CD4-positive, alpha-beta T cell (primary cell): ENCODE data around the gene SOX8. TPM values are rescaled to one million over a fixed set of nuclear protein-coding genes. Genes with fewer than 3 reads are reported as not detected.

ENCODE experiments used
- ATAC-seq: fragments of 200-7000 bp; cut with Tn5 transposase; one replicate; pipeline ENCODE4 v1.10.0; 2022; ENCODE audit warnings: mild to moderate bottlenecking; ENCODE audit not compliant: poor library complexity
- CTCF ChIA-PET: fragments of 350-600 bp; sonication (Branson Sonifier 250); formaldehyde crosslinking; loops from one replicate; lab custom pipeline; 2021; ENCODE audit warnings: antibody characterized with exemption, inconsistent platforms; lab: Charles Lee
- POLR2A ChIA-PET: fragments of 350-600 bp; sonication (Branson Sonifier 250); formaldehyde crosslinking; loops from one replicate; lab custom pipeline; 2021; ENCODE audit warnings: antibody characterized with exemption, inconsistent platforms; lab: Charles Lee
- DNase-seq, 14 experiments: peaks; one replicate each; pipeline ENCODE4 v3.0.0-alpha.2; 2013 to 2020; ENCODE audit warnings: mixed read lengths in 2 of 14
- H3K27ac ChIP-seq, 2 donors: one replicate each; pipeline versions ENCODE4 v1.5.1 to v1.7.0; 2013; ENCODE audit warnings: low read length in 2 of 2, low read depth in 1 of 2, mild to moderate bottlenecking in 1 of 2
- H3K27me3 ChIP-seq, 2 experiments: 1 replicate in 1 of 2; 2 replicates in 1 of 2; pipeline versions ENCODE4 v1.6.1 to v1.7.0; 2013; ENCODE audit warnings: low read length in 2 of 2, control low read depth in 1 of 2, mild to moderate bottlenecking in 1 of 2, moderate library complexity in 1 of 2; ENCODE audit not compliant: insufficient read depth in 2 of 2, control insufficient read depth in 1 of 2
- H3K36me3 ChIP-seq: one replicate; pipeline ENCODE4 v1.6.1; 2013; ENCODE audit warnings: low read length, control low read depth; ENCODE audit not compliant: insufficient read depth
- H3K4me1 ChIP-seq: one replicate; pipeline ENCODE4 v1.6.1; 2013; ENCODE audit warnings: low read length, control low read depth; ENCODE audit not compliant: insufficient read depth
- H3K4me3 ChIP-seq: one replicate; pipeline ENCODE4 v1.5.1; 2013; ENCODE audit warnings: mild to moderate bottlenecking, low read length, moderate library complexity
- H3K9me3 ChIP-seq, 2 experiments: 1 replicate in 1 of 2; 2 replicates in 1 of 2; pipeline versions ENCODE4 v1.6.1 to v1.7.0; 2013; ENCODE audit warnings: low read length in 2 of 2, mild to moderate bottlenecking in 2 of 2, control low read depth in 1 of 2, moderate library complexity in 1 of 2; ENCODE audit not compliant: control insufficient read depth in 1 of 2, insufficient read depth in 1 of 2
- H3K27ac Mint-ChIP-seq: one replicate; pipeline ENCODE4 v1.8.0; 2020; ENCODE audit warnings: mixed read lengths
- H3K27me3 Mint-ChIP-seq: one replicate; pipeline ENCODE4 v1.8.0; 2021; ENCODE audit warnings: mixed read lengths
- H3K36me3 Mint-ChIP-seq: one replicate; pipeline ENCODE4 v1.8.0; 2021; ENCODE audit warnings: low read depth, mixed read lengths
- H3K4me1 Mint-ChIP-seq: one replicate; pipeline ENCODE4 v1.8.0; 2021; ENCODE audit warnings: low read depth, mixed read lengths
- H3K4me3 Mint-ChIP-seq: one replicate; pipeline ENCODE4 v1.8.0; 2020; ENCODE audit warnings: mild to moderate bottlenecking, mixed read lengths
- H3K9me3 Mint-ChIP-seq: one replicate; pipeline ENCODE4 v1.8.0; 2020; ENCODE audit warnings: mixed read lengths
- intact Hi-C, 2 experiments: fragments of 100-400 bp; cut with DNase I in 1 of 2; cut with micrococcal nuclease in 1 of 2; formaldehyde crosslinking; loops; one replicate each; pipeline versions ENCODE4 v1.15.1 to v1.9.0; 2023 to 2025; cut with DNase I, micrococcal nuclease
- total RNA-seq, 174 experiments: library from RNA in 2 of 174; stranded (reverse) in 2 of 174; gene quantifications; one replicate each; pipeline ENCODE4 v1.2.3 and lab custom pipeline; 2021 to 2026
- TF ChIP-seq, protein P1 (sequence below): fragments of 200-600 bp; IDR thresholded peaks from one replicate; pipeline ENCODE4 v1.8.0; 2022; ENCODE audit warnings: antibody characterized with exemption, mild to moderate bottlenecking

SOX8 gene
- total RNA-seq, 2 experiments from 2014 or later = 1.4 to 2.3 TPM

DNA sequence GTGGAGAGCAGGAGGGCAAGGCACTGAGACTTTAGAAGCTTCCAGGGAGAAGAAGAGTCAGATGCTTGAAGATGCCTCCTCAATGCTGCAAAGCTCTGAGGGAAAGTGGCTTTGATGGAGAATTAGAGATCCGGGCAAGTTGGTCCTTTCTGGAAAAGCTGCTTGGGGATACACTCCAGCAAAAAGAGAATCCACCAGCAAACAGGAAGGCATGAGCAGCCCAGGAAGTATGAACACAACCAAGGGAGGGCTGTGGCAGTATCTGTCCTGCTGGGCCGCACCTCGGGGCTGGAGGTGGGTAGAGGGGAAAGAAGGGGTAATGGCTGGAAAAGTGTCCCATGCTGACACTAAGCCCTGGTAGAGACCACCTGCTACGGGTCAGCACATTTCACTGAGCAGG lies 16.1 kb upstream of the SOX8 start:
- Histone ChIP-seq H3K27ac (peak overlapping the region; percentile 32 to 61), H3K9me3 (peaks cover 0 to 9% of the 10 kb centered on the region in 2 experiments), H3K36me3 (peaks cover 14% of the 10 kb centered on the region), H3K4me1 (peaks cover 52% of the 10 kb centered on the region), H3K27me3 (no peaks in the 10 kb centered on the region), H3K4me3 (no peak overlapping the region)
- H3K4me1 Mint-ChIP-seq = peaks cover 52% of the 10 kb centered on the region
- POLR2A ChIA-PET = interaction anchor here (1.1 to 4.1 kb wide), 3 partner anchors 16 to 246 kb away, joined by 3 to 49 read pairs (median 4); partner anchors contain the start of gene SOX8
- H3K36me3 Mint-ChIP-seq = peaks cover 35% of the 10 kb centered on the region
- H3K4me3 Mint-ChIP-seq = peak overlapping the region; percentile 11
- H3K9me3 Mint-ChIP-seq = no peaks in the 10 kb centered on the region
- TF ChIP-seq, protein P1, sequence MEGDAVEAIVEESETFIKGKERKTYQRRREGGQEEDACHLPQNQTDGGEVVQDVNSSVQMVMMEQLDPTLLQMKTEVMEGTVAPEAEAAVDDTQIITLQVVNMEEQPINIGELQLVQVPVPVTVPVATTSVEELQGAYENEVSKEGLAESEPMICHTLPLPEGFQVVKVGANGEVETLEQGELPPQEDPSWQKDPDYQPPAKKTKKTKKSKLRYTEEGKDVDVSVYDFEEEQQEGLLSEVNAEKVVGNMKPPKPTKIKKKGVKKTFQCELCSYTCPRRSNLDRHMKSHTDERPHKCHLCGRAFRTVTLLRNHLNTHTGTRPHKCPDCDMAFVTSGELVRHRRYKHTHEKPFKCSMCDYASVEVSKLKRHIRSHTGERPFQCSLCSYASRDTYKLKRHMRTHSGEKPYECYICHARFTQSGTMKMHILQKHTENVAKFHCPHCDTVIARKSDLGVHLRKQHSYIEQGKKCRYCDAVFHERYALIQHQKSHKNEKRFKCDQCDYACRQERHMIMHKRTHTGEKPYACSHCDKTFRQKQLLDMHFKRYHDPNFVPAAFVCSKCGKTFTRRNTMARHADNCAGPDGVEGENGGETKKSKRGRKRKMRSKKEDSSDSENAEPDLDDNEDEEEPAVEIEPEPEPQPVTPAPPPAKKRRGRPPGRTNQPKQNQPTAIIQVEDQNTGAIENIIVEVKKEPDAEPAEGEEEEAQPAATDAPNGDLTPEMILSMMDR = no peak
- no peak for ATAC-seq
- no peaks in the 10 kb centered on the region for H3K27me3 Mint-ChIP-seq
- CTCF ChIA-PET = no interaction called here
- peak overlapping the region; percentile 84 for H3K27ac Mint-ChIP-seq
- intact Hi-C loops = no loop called here
- DNase-seq = peak in 1 of 14 experiments; percentile 10

DNA sequence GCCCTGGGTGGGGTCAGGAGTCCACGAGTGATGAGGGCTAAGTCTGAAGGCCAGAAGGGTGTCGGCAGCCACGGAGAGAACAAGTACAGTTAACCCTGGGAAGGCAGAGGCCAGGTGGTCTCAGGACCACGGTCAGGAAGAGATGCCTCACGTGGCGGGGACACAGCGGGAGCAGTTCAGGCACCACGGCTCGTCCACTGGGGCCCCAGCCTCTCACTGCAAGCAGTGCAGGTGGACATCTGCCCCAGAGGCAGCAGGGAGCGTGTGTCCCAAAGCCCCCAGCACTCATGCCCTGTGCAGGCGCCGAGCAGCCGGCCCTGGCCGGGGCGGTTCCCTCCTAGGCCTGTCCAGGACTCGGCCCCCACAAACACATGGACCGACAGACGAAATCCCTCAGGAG lies 15.5 kb upstream of the SOX8 start:
- CTCF ChIA-PET = no interaction called here
- Histone ChIP-seq H3K9me3 (peaks cover 0 to 9% of the 10 kb centered on the region in 2 experiments), H3K27me3 (no peaks in the 10 kb centered on the region), H3K4me3 (no peak overlapping the region), H3K36me3 (peaks cover 14% of the 10 kb centered on the region), H3K27ac (no peak overlapping the region), H3K4me1 (peaks cover 53% of the 10 kb centered on the region)
- ATAC-seq = no peak
- POLR2A ChIA-PET = interaction anchor here (1.5 to 4.1 kb wide), 2 partner anchors 15 to 32 kb away, joined by 4 to 49 read pairs; partner anchors contain the start of gene SOX8
- TF ChIP-seq, protein P1 = no peak
- DNase-seq = peak in 1 of 14 experiments; percentile 16
- Mint-ChIP-seq H3K36me3 (peaks cover 35% of the 10 kb centered on the region), H3K9me3 (no peaks in the 10 kb centered on the region), H3K4me1 (peaks cover 52% of the 10 kb centered on the region), H3K27ac (no peak overlapping the region), H3K27me3 (no peaks in the 10 kb centered on the region), H3K4me3 (no peak overlapping the region)
- intact Hi-C loops = no loop called here

DNA sequence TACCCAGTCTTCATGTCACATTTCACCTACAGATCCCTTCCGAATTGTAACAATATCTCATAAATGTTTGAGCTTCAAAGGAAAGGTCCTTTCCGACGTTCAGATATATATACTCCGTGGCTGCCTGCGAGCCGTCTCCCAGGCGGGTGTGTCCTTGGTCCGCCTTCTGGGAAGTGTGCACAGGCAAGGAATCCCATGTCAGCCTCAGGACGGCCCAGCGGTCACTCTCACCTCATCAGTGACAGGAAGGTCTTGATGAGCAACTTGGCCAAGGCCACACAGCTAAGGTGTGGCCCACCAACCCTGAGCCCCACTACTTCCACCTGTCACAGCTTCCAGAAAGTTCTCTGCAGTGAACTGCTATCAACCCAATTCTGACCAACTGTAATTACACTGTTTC lies 15.1 kb upstream of the SOX8 start:
- ChIA-PET POLR2A (interaction anchor here (1.5 to 4.1 kb wide), 2 partner anchors 15 to 31 kb away, joined by 4 to 49 read pairs; partner anchors contain the start of gene SOX8), CTCF (no interaction called here)
- H3K27me3 ChIP-seq = no peaks in the 10 kb centered on the region
- intact Hi-C loops = no loop called here
- Mint-ChIP-seq H3K4me3 (no peak overlapping the region), H3K27me3 (no peaks in the 10 kb centered on the region), H3K9me3 (no peaks in the 10 kb centered on the region), H3K4me1 (peaks cover 53% of the 10 kb centered on the region), H3K27ac (no peak overlapping the region), H3K36me3 (peaks cover 35% of the 10 kb centered on the region)
- no peak overlapping the region for H3K27ac ChIP-seq
- H3K4me3 ChIP-seq = no peak overlapping the region
- H3K9me3 ChIP-seq = peaks cover 0 to 9% of the 10 kb centered on the region in 2 experiments
- TF ChIP-seq, protein P1 = no peak
- ATAC-seq = no peak
- peaks cover 14% of the 10 kb centered on the region for H3K36me3 ChIP-seq
- DNase-seq = no peak
- peaks cover 58% of the 10 kb centered on the region for H3K4me1 ChIP-seq
